HepG2 (cell line): ENCODE data around the gene PNP. TPM values are rescaled to one million over a fixed set of nuclear protein-coding genes. Genes with fewer than 3 reads are reported as not detected.

Source experiments
- ATAC-seq: fragments of 200-7000 bp; cut with Tn5 transposase; 3 replicates; pipeline ENCODE4 v1.9.1; 2020; ENCODE audit warnings: mild to moderate bottlenecking, moderate library complexity
- BruUV-seq: library from RNA; stranded (reverse); fragments of 400-500 nt; replicated peaks from 2 replicates; lab custom pipeline; 2021; lab: Mats Ljungman, UMichigan
- CTCF ChIA-PET: fragments of 300-600 bp; formaldehyde crosslinking; extraction: SDS; loops from one replicate; lab custom pipeline; 2021; ENCODE audit warnings: low total read pairs, inconsistent platforms, low intra/inter-chr PET ratio; lab: Yijun Ruan, JAX
- POLR2A ChIA-PET: fragments of 350-600 bp; sonication (Branson Sonifier 250); formaldehyde crosslinking; loops from one replicate; lab custom pipeline; 2020; ENCODE audit warnings: antibody characterized with exemption, inconsistent platforms; lab: Yijun Ruan, JAX
- DNase-seq: peaks from one replicate; pipeline ENCODE4 v3.0.0-alpha.2; 2015; ENCODE audit warnings: low spot score
- FAIRE-seq: peaks from 3 replicates; lab custom pipeline; 2011; peaks lifted over from hg19 to GRCh38; lab: Jason Lieb, UNC
- H2AFZ ChIP-seq: one replicate; pipeline ENCODE4 v1.6.1; 2011; ENCODE audit warnings: low read length, inconsistent platforms
- H3K27ac ChIP-seq: fragments of 300-600 bp; 3 replicates; pipeline ENCODE4 v1.8.0; 2011; ENCODE audit warnings: mixed run types, mild to moderate bottlenecking, mixed read lengths, low read length, inconsistent platforms; ENCODE audit not compliant: insufficient read depth; ENCODE audit errors: extremely low read length
- H3K27me3 ChIP-seq, 2 experiments: fragments of 200-600 bp in 1 of 2; 2 replicates in 1 of 2; 3 replicates in 1 of 2; pipeline versions ENCODE4 v1.6.0 to v1.8.0; 2011; ENCODE audit warnings: low read length in 2 of 2, mild to moderate bottlenecking in 2 of 2, moderate library complexity in 2 of 2, inconsistent platforms in 1 of 2; ENCODE audit not compliant: insufficient read depth in 2 of 2, control insufficient read depth in 1 of 2
- H3K36me3 ChIP-seq, 2 experiments: fragments of 200-600 bp in 1 of 2; replicated peaks in 1 of 2; 2 replicates in 1 of 2; 3 replicates in 1 of 2; pipeline versions ENCODE4 v1.5.1 to v1.8.0; 2011; ENCODE audit warnings: low read length in 2 of 2, inconsistent platforms in 1 of 2; ENCODE audit not compliant: insufficient read depth in 2 of 2, control insufficient read depth in 1 of 2
- H3K4me1 ChIP-seq: 2 replicates; pipeline ENCODE4 v1.5.1; 2012; ENCODE audit warnings: low read length, inconsistent platforms; ENCODE audit not compliant: insufficient read depth
- H3K4me2 ChIP-seq: 2 replicates; pipeline ENCODE4 v1.6.0; 2011; ENCODE audit warnings: low read depth, low read length, inconsistent platforms
- H3K4me3 ChIP-seq, 3 experiments: fragments of 200-600 bp in 1 of 3; sonication (generic), shearing (Covaris generic) in 1 of 3; replicated peaks in 1 of 3; 2 replicates each; pipeline ENCODE4 v1.5.1; 2011 to 2016; ENCODE audit warnings: low read length in 3 of 3, inconsistent platforms in 2 of 3, low read depth in 2 of 3, mild to moderate bottlenecking in 2 of 3, control low read depth in 1 of 3, mixed read lengths in 1 of 3; ENCODE audit not compliant: insufficient read depth in 1 of 3
- H3K79me2 ChIP-seq: one replicate; pipeline ENCODE4 v1.6.1; 2011; ENCODE audit warnings: low read length, inconsistent platforms; ENCODE audit not compliant: insufficient read depth
- H3K9ac ChIP-seq: 2 replicates; pipeline ENCODE4 v1.6.0; 2011; ENCODE audit warnings: mild to moderate bottlenecking, low read depth, low read length, inconsistent platforms; ENCODE audit not compliant: insufficient read depth
- H3K9me3 ChIP-seq: 2 replicates; pipeline ENCODE4 v1.5.1; 2012; ENCODE audit warnings: mild to moderate bottlenecking, low read length
- H4K20me1 ChIP-seq: 2 replicates; pipeline ENCODE4 v1.6.0; 2011; ENCODE audit warnings: inconsistent platforms, mild to moderate bottlenecking, low read length, moderate library complexity; ENCODE audit not compliant: insufficient read depth
- EED ChIP-seq: sonication (generic); formaldehyde crosslinking; IDR thresholded peaks from 2 replicates; pipeline ENCODE4 v1.5.0; 2020; ENCODE audit warnings: mild to moderate bottlenecking, missing genetic modification reagents
- ETS1 ChIP-seq: sonication (generic); formaldehyde crosslinking; IDR thresholded peaks from 2 replicates; pipeline ENCODE4 v1.4.0; 2020; ENCODE audit warnings: missing genetic modification reagents
- HNRNPL ChIP-seq: fragments of 200-400 bp; formaldehyde crosslinking; IDR thresholded peaks from 2 replicates; pipeline ENCODE4 v1.6.1; 2017; ENCODE audit warnings: mild to moderate bottlenecking, low read depth, low read length
- KDM5A ChIP-seq: fragments of 200-600 bp; sonication (generic); IDR thresholded peaks from 2 replicates; pipeline ENCODE4 v1.7.0; 2018; ENCODE audit warnings: antibody characterized with exemption, mild to moderate bottlenecking, low read length, borderline replicate concordance
- PHF21A ChIP-seq: sonication (generic); formaldehyde crosslinking; IDR thresholded peaks from 2 replicates; pipeline ENCODE4 v1.5.0; 2020; ENCODE audit warnings: mild to moderate bottlenecking, missing genetic modification reagents
- PRPF4 ChIP-seq: fragments of 200-400 bp; formaldehyde crosslinking; IDR thresholded peaks from 2 replicates; pipeline ENCODE4 v1.6.1; 2016; ENCODE audit warnings: low read length, low read depth; ENCODE audit not compliant: poor library complexity, severe bottlenecking
- SMYD3 ChIP-seq: sonication (generic); formaldehyde crosslinking; IDR thresholded peaks from 2 replicates; pipeline ENCODE4 v1.8.1; 2023; ENCODE audit warnings: mild to moderate bottlenecking, missing genetic modification reagents
- YY1 ChIP-seq: IDR thresholded peaks from 2 replicates; pipeline ENCODE4 v1.6.1; 2011; ENCODE audit warnings: low read length, low read depth, moderate library complexity, mild to moderate bottlenecking; ENCODE audit not compliant: insufficient read depth, insufficient replicate concordance
- ZBTB3 ChIP-seq: sonication (generic); formaldehyde crosslinking; IDR thresholded peaks from 2 replicates; pipeline ENCODE4 v1.4.0; 2020; ENCODE audit warnings: low read depth, mild to moderate bottlenecking, moderate library complexity, missing genetic modification reagents, borderline replicate concordance
- ZBTB34 ChIP-seq: sonication (generic); formaldehyde crosslinking; IDR thresholded peaks from 2 replicates; pipeline ENCODE4 v1.8.0; 2022; ENCODE audit warnings: mild to moderate bottlenecking, missing genetic modification reagents
- ZFP36 ChIP-seq: fragments of 150-350 bp; IDR thresholded peaks from 2 replicates; pipeline ENCODE4 v1.6.1; 2018; ENCODE audit warnings: borderline replicate concordance, low read length, low read depth; ENCODE audit not compliant: partially characterized antibody
- ZNF292 ChIP-seq: sonication (generic); formaldehyde crosslinking; IDR thresholded peaks from 2 replicates; pipeline ENCODE4 v1.8.1; 2022; ENCODE audit warnings: mild to moderate bottlenecking, low read depth, missing genetic modification reagents, borderline replicate concordance
- ZNF33A ChIP-seq: sonication (generic); formaldehyde crosslinking; IDR thresholded peaks from 2 replicates; pipeline ENCODE4 v1.5.1; 2020; ENCODE audit warnings: missing genetic modification reagents, mild to moderate bottlenecking, moderate library complexity, borderline replicate concordance
- ZNF614 ChIP-seq: IDR thresholded peaks from 2 replicates; pipeline ENCODE4 v1.6.1; 2018; ENCODE audit warnings: missing biosample characterization, missing genetic modification reagents, inconsistent platforms, borderline replicate concordance
- ZSCAN21 ChIP-seq: sonication (generic); formaldehyde crosslinking; IDR thresholded peaks from 2 replicates; pipeline ENCODE4 v1.8.0; 2022; ENCODE audit warnings: mild to moderate bottlenecking, missing genetic modification reagents, moderate library complexity, borderline replicate concordance
- WGBS: methylation state at CpG from one replicate; pipeline ENCODE4 v1.1.6; 2017; ENCODE audit warnings: low lambda C conversion rate; 5-methylcytosine and 5-hydroxymethylcytosine counted together
- in situ Hi-C: cut with HindIII; loops from 2 replicates; pipeline ENCODE4 v1.10.0; 2017; ENCODE audit warnings: low pct_unique_long_range_greater_than_20kb; ENCODE audit not compliant: extremely low pct_ligation_motif_present
- intact Hi-C: fragments of 100-400 bp; cut with micrococcal nuclease; formaldehyde crosslinking; loops from one replicate; pipeline ENCODE4 v1.10.0; 2022; ENCODE audit not compliant: unreplicated experiment
- polyA plus RNA-seq, 8 experiments: library from polyadenylated mRNA; depleted of rRNA in 3 of 8; stranded (reverse) in 7 of 8; unstranded in 1 of 8; fragments of >200 nt; fragmentation: Illumina TruSeq in 4 of 8; extraction: Trizol in 4 of 8; gene quantifications; 2 replicates each; pipeline versions ENCODE4 v1.2.1 to v1.2.3, GENCODE V29; 2011 to 2016; ENCODE audit warnings: low read depth in 4 of 8, missing spikeins in 1 of 8, mixed read lengths in 1 of 8; ENCODE audit not compliant: insufficient read depth in 1 of 8
- total RNA-seq, 5 experiments: library from RNA; depleted of rRNA; stranded (reverse); fragments of >200 nt; fragmentation: Illumina TruSeq; extraction: Trizol; gene quantifications; 2 replicates each; pipeline ENCODE4 v1.2.3, GENCODE V29; 2016; ENCODE audit warnings: low read depth in 1 of 5

The PNP gene
- total and polyA plus RNA-seq, 2 of the 13 experiments (the other 11 are each of a cell fraction or from before 2014, with no cell fraction given), result 45.4 to 74.8 TPM

DNA sequence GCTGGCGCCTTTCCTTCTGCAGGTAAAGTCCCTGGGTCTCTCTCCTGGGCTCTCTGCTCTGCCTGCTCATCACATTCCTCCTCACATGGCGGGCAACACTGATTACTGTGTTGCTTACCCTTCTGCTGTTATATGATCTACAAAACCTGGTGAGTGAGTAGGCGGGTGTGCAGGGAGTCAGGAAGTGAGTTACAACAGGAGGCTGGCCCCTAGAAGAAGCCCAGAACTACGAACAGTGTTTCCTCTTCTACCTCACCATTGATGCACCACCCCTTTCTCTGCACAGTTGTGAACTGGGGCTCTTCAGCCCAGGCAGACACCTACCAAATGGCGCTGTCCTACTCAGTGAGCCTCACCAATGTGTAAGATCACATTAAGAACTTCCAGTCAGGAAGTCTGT lies 28.3 kb upstream of the PNP start:
- POLR2A ChIA-PET, result interaction anchor here (1.3 kb wide), 1 partner anchor 14 kb away, joined by 4 read pairs; the partner anchor contains the start of gene APEX1
- Histone ChIP-seq H3K27me3 (peaks cover 1 to 9% of the 10 kb centered on the region in 2 experiments; a peak in 2 of 5 replicates), H3K79me2 (no peaks in the 10 kb centered on the region), H3K4me1 (peaks cover 18% of the 10 kb centered on the region), H3K36me3 (peaks cover 0 to 4% of the 10 kb centered on the region in 2 experiments; a peak in 3 of 5 replicates), H3K9ac (no peak overlapping the region), H3K4me3 (no peak overlapping the region), H4K20me1 (no peaks in the 10 kb centered on the region), H3K9me3 (no peaks in the 10 kb centered on the region), H3K27ac (no peak overlapping the region), H2AFZ (no peak overlapping the region), H3K4me2 (no peak overlapping the region)
- 82% methylated on average over 5 of the region's 5 CpGs for WGBS
- CTCF ChIA-PET, result no interaction called here
- no TSS peak for BruUV-seq
- in situ Hi-C loops, result no loop called here
- ATAC-seq (peak; percentile 22; the same call in 2 of the 3 replicates), FAIRE-seq (no peak), DNase-seq (no peak)
- TF ChIP-seq YY1, result no peak
- TF ChIP-seq ZFP36, result no peak
- TF ChIP-seq ZNF614 (CRISPR knock-in tag), result no peak
- TF ChIP-seq ETS1 (CRISPR knock-in tag), result no peak
- TF ChIP-seq ZBTB34 (CRISPR knock-in tag), result no peak
- TF ChIP-seq KDM5A, result no peak
- TF ChIP-seq ZNF292, result no peak
- no peak for TF ChIP-seq PHF21A (CRISPR knock-in tag)
- no peak for TF ChIP-seq EED
- TF ChIP-seq HNRNPL, result no peak
- no peak for TF ChIP-seq ZBTB3 (CRISPR knock-in tag)
- no peak for TF ChIP-seq SMYD3
- no peak for TF ChIP-seq ZSCAN21
- TF ChIP-seq PRPF4, result no peak
- TF ChIP-seq ZNF33A (CRISPR knock-in tag), result no peak
- intact Hi-C loops, result no loop called here
